HepG2 (cell line): ENCODE data around the gene BAIAP2L2. TPM values are rescaled to one million over a fixed set of nuclear protein-coding genes. Genes with fewer than 3 reads are reported as not detected.

Experiments used
- BRD4 ChIP-seq: sonication (generic); formaldehyde crosslinking; IDR thresholded peaks from 2 replicates; pipeline ENCODE4 v1.4.0; 2020; ENCODE audit warnings: missing genetic modification reagents
- CHD4 ChIP-seq: fragments of 200-600 bp; sonication (generic); IDR thresholded peaks from 2 replicates; pipeline ENCODE4 v1.7.0; 2017; ENCODE audit warnings: mild to moderate bottlenecking, low read length, borderline replicate concordance
- CREBL2 ChIP-seq: sonication (generic); formaldehyde crosslinking; IDR thresholded peaks from 2 replicates; pipeline ENCODE4 v1.8.1; 2023; ENCODE audit warnings: missing genetic modification reagents, mild to moderate bottlenecking, borderline replicate concordance
- DNMT1 ChIP-seq: sonication (generic); formaldehyde crosslinking; IDR thresholded peaks from 2 replicates; pipeline ENCODE4 v1.5.1; 2020; ENCODE audit warnings: mild to moderate bottlenecking, missing genetic modification reagents
- HNF4G ChIP-seq, 2 experiments: sonication (generic) in 1 of 2; formaldehyde crosslinking in 1 of 2; IDR thresholded peaks; 2 replicates each; pipeline versions ENCODE4 v1.4.0 to v1.6.1; 2011 to 2020; ENCODE audit warnings: borderline replicate concordance in 2 of 2, low read depth in 2 of 2, mild to moderate bottlenecking in 2 of 2, low read length in 1 of 2, missing genetic modification reagents in 1 of 2, moderate library complexity in 1 of 2
- PAWR ChIP-seq: sonication (generic); formaldehyde crosslinking; IDR thresholded peaks from 2 replicates; pipeline ENCODE4 v1.4.0; 2020; ENCODE audit warnings: missing genetic modification reagents, mild to moderate bottlenecking, borderline replicate concordance
- SOX6 ChIP-seq, 2 experiments: fragments of 450-650 bp in 1 of 2; sonication (generic) in 1 of 2; formaldehyde crosslinking in 1 of 2; IDR thresholded peaks; 2 replicates each; pipeline versions ENCODE4 v1.4.0 to v1.6.1; 2017 to 2020; ENCODE audit warnings: antibody characterized with exemption in 1 of 2, mild to moderate bottlenecking in 1 of 2, missing genetic modification reagents in 1 of 2
- TBX2 ChIP-seq: sonication (generic); formaldehyde crosslinking; IDR thresholded peaks from 2 replicates; pipeline ENCODE4 v1.5.0; 2020; ENCODE audit warnings: missing genetic modification reagents, mild to moderate bottlenecking, borderline replicate concordance
- ZFP91 ChIP-seq: sonication (generic); formaldehyde crosslinking; IDR thresholded peaks from 2 replicates; pipeline ENCODE4 v1.9.0; 2022; ENCODE audit warnings: missing genetic modification reagents, mild to moderate bottlenecking, borderline replicate concordance
- ZFX ChIP-seq: sonication (generic); formaldehyde crosslinking; IDR thresholded peaks from 2 replicates; pipeline ENCODE4 v1.4.0; 2020; ENCODE audit warnings: mild to moderate bottlenecking, low read depth, missing genetic modification reagents, moderate library complexity
- ZNF160 ChIP-seq: sonication (generic); formaldehyde crosslinking; IDR thresholded peaks from 2 replicates; pipeline ENCODE4 v1.8.0; 2022; ENCODE audit warnings: mild to moderate bottlenecking, inconsistent platforms, missing genetic modification reagents
- ZNF205 ChIP-seq: IDR thresholded peaks from 2 replicates; pipeline ENCODE4 v1.6.1; 2018; ENCODE audit warnings: missing biosample characterization, missing genetic modification reagents
- ZNF276 ChIP-seq: sonication (generic); formaldehyde crosslinking; IDR thresholded peaks from 2 replicates; pipeline ENCODE4 v1.4.0; 2020; ENCODE audit warnings: mild to moderate bottlenecking, low read depth, missing genetic modification reagents
- ZNF280D ChIP-seq: sonication (generic); formaldehyde crosslinking; IDR thresholded peaks from 2 replicates; pipeline ENCODE4 v1.5.1; 2020; ENCODE audit warnings: mild to moderate bottlenecking, missing genetic modification reagents
- ZNF317 ChIP-seq: sonication (generic); formaldehyde crosslinking; IDR thresholded peaks from 2 replicates; pipeline ENCODE4 v1.5.0; 2020; ENCODE audit warnings: mild to moderate bottlenecking, missing genetic modification reagents
- ZNF460 ChIP-seq: sonication (generic); formaldehyde crosslinking; IDR thresholded peaks from 2 replicates; pipeline ENCODE4 v1.5.1; 2020; ENCODE audit warnings: missing genetic modification reagents, mild to moderate bottlenecking, borderline replicate concordance
- ZNF552 ChIP-seq: sonication (generic); formaldehyde crosslinking; IDR thresholded peaks from 2 replicates; pipeline ENCODE4 v1.9.0; 2022; ENCODE audit warnings: missing genetic modification reagents, mild to moderate bottlenecking, borderline replicate concordance
- ZNF605 ChIP-seq: sonication (generic); formaldehyde crosslinking; IDR thresholded peaks from 2 replicates; pipeline ENCODE4 v1.8.0; 2022; ENCODE audit warnings: mild to moderate bottlenecking, missing genetic modification reagents
- ZNF737 ChIP-seq: sonication (generic); formaldehyde crosslinking; IDR thresholded peaks from 2 replicates; pipeline ENCODE4 v1.5.0; 2020; ENCODE audit warnings: missing genetic modification reagents, mild to moderate bottlenecking, borderline replicate concordance
- ZNF740 ChIP-seq: sonication (generic); formaldehyde crosslinking; IDR thresholded peaks from 2 replicates; pipeline ENCODE4 v1.4.0; 2020; ENCODE audit warnings: missing genetic modification reagents
- ZNF75D ChIP-seq: sonication (generic); formaldehyde crosslinking; IDR thresholded peaks from 2 replicates; pipeline ENCODE4 v1.8.1; 2023; ENCODE audit warnings: missing genetic modification reagents, mild to moderate bottlenecking, borderline replicate concordance
- polyA plus RNA-seq, 8 experiments: library from polyadenylated mRNA; depleted of rRNA in 3 of 8; stranded (reverse) in 7 of 8; unstranded in 1 of 8; fragments of >200 nt; fragmentation: Illumina TruSeq in 4 of 8; extraction: Trizol in 4 of 8; gene quantifications; 2 replicates each; pipeline versions ENCODE4 v1.2.1 to v1.2.3, GENCODE V29; 2011 to 2016; ENCODE audit warnings: low read depth in 4 of 8, missing spikeins in 1 of 8, mixed read lengths in 1 of 8; ENCODE audit not compliant: insufficient read depth in 1 of 8
- total RNA-seq, 5 experiments: library from RNA; depleted of rRNA; stranded (reverse); fragments of >200 nt; fragmentation: Illumina TruSeq; extraction: Trizol; gene quantifications; 2 replicates each; pipeline ENCODE4 v1.2.3, GENCODE V29; 2016; ENCODE audit warnings: low read depth in 1 of 5

BAIAP2L2 gene
- total and polyA plus RNA-seq, 2 of the 13 experiments (the other 11 are each of a cell fraction or from before 2014, with no cell fraction given) = 4.4 to 7.5 TPM

GRCh38 chr22:38153821-38154562, 43.5 kb upstream of the BAIAP2L2 start (continued):
- TF ChIP-seq ZNF280D (CRISPR knock-in tag) = no peak
- TF ChIP-seq TBX2 (CRISPR knock-in tag) = no peak
- no peak for TF ChIP-seq CHD4
- no peak for TF ChIP-seq ZNF605
- no peak for TF ChIP-seq ZNF740 (CRISPR knock-in tag)
- no peak for TF ChIP-seq ZNF205 (CRISPR knock-in tag)
- TF ChIP-seq ZNF276 (CRISPR knock-in tag) = no peak
- TF ChIP-seq ZNF552 (CRISPR knock-in tag) = no peak
- peak; percentile 24; the same call in 1 of the 2 replicates for TF ChIP-seq ZFX (CRISPR knock-in tag)
- TF ChIP-seq DNMT1 (CRISPR knock-in tag) = no peak
- 0 out of 2 replicates have a peak, but pooled peaks have one; percentile 18 for TF ChIP-seq ZFP91 (CRISPR knock-in tag)
- no peak for TF ChIP-seq CREBL2 (CRISPR knock-in tag)
- TF ChIP-seq ZNF737 = no peak
- no peak for TF ChIP-seq BRD4 (CRISPR knock-in tag)
- no peak for TF ChIP-seq SOX6 (IDR thresholded peaks at IDR 0.05)
- no peak for TF ChIP-seq SOX6 (CRISPR knock-in tag; IDR thresholded peaks at IDR 0.05)
- TF ChIP-seq HNF4G (IDR thresholded peaks at IDR 0.05; ENCODE audit: borderline replicate concordance, low read depth, low read length) = 0 out of 2 replicates have a peak, but pooled peaks have one; percentile 12
- TF ChIP-seq HNF4G (CRISPR knock-in tag; IDR thresholded peaks at IDR 0.05; ENCODE audit: borderline replicate concordance, low read depth) = no peak
- no peak for TF ChIP-seq ZNF160
- no peak for TF ChIP-seq PAWR (CRISPR knock-in tag)
- no peak for TF ChIP-seq ZNF75D (CRISPR knock-in tag)
- no peak for TF ChIP-seq ZNF317
- TF ChIP-seq ZNF460 = no peak
